Smooth muscle cell (in vitro differentiated cells): ENCODE results near the gene RIMS1. TPM values are rescaled to one million over a fixed set of nuclear protein-coding genes. Genes with fewer than 3 reads are reported as not detected.
"Not testable (repeated sequence)": the region's sequence is repeated elsewhere in the genome, so short reads cannot be mapped to it uniquely, and the experiment has no call there.

ENCODE experiments used
- DNase-seq: peaks from one replicate; lab custom pipeline; 2025; ENCODE audit not compliant: unreplicated experiment; lab: John Stamatoyannopoulos, UW
- H2AFZ ChIP-seq: fragments of 200-600 bp; sonication (generic); 2 replicates; pipeline ENCODE4 v1.6.0; 2016; ENCODE audit warnings: antibody characterized with exemption, low read depth, mild to moderate bottlenecking
- H3F3A ChIP-seq: fragments of 200-600 bp; sonication (generic); 2 replicates; pipeline ENCODE4 v1.6.0; 2017; ENCODE audit warnings: antibody characterized with exemption, low read depth
- H3K27ac ChIP-seq: fragments of 200-600 bp; sonication (generic); 2 replicates; pipeline ENCODE4 v1.5.1; 2016; ENCODE audit warnings: low read depth, mild to moderate bottlenecking
- H3K27me3 ChIP-seq: fragments of 200-600 bp; sonication (generic); 2 replicates; pipeline ENCODE4 v1.6.1; 2016; ENCODE audit warnings: low read depth, mild to moderate bottlenecking
- H3K36me3 ChIP-seq: fragments of 200-600 bp; sonication (generic); 2 replicates; pipeline ENCODE4 v1.5.1; 2016; ENCODE audit warnings: low read depth
- H3K4me1 ChIP-seq: fragments of 200-600 bp; sonication (generic); 2 replicates; pipeline ENCODE4 v1.5.1; 2016; ENCODE audit warnings: low read depth
- H3K4me2 ChIP-seq: fragments of 200-600 bp; sonication (generic); 2 replicates; pipeline ENCODE4 v1.6.0; 2016; ENCODE audit warnings: mild to moderate bottlenecking
- H3K4me3 ChIP-seq: fragments of 200-600 bp; sonication (generic); 2 replicates; pipeline ENCODE4 v1.5.1; 2016; ENCODE audit warnings: mild to moderate bottlenecking
- H3K79me2 ChIP-seq: fragments of 200-600 bp; sonication (generic); 2 replicates; pipeline ENCODE4 v1.6.0; 2016; ENCODE audit warnings: low read depth, mild to moderate bottlenecking
- H3K9ac ChIP-seq: fragments of 200-600 bp; sonication (generic); 2 replicates; pipeline ENCODE4 v1.6.0; 2016; ENCODE audit warnings: low read depth
- H3K9me3 ChIP-seq: fragments of 200-600 bp; sonication (generic); replicated peaks from 2 replicates; pipeline ENCODE4 v1.5.1; 2016; ENCODE audit warnings: low read depth
- H4K20me1 ChIP-seq: fragments of 200-600 bp; sonication (generic); 2 replicates; pipeline ENCODE4 v1.6.0; 2016; ENCODE audit warnings: low read depth
- WGBS: methylation state at CpG from one replicate; pipeline ENCODE4 v1.1.7; 2016; ENCODE audit warnings: low lambda C conversion rate; 5-methylcytosine and 5-hydroxymethylcytosine counted together
- polyA plus RNA-seq: library from polyadenylated mRNA; unstranded; fragments of >200 nt; fragmentation: Nextera tagmentation; extraction: Ambion mirVana; gene quantifications from 2 replicates; pipeline ENCODE4 v1.2.1, GENCODE V29; 2016
- total RNA-seq: library from RNA; depleted of rRNA; stranded (reverse); fragments of >200 nt; gene quantifications from 2 replicates; pipeline ENCODE4 v1.2.3, GENCODE V29; 2014
- TF ChIP-seq, protein P1 (sequence below): fragments of 200-600 bp; sonication (generic); IDR thresholded peaks from 2 replicates; pipeline ENCODE4 v1.5.1; 2017; ENCODE audit warnings: borderline replicate concordance, mild to moderate bottlenecking, antibody characterized with exemption; ENCODE audit not compliant: insufficient read depth, poor library complexity, severe bottlenecking

Gene RIMS1
- total and polyA plus RNA-seq, 2 experiments from 2014 or later = 0.73 to 2.2 TPM

DNA sequence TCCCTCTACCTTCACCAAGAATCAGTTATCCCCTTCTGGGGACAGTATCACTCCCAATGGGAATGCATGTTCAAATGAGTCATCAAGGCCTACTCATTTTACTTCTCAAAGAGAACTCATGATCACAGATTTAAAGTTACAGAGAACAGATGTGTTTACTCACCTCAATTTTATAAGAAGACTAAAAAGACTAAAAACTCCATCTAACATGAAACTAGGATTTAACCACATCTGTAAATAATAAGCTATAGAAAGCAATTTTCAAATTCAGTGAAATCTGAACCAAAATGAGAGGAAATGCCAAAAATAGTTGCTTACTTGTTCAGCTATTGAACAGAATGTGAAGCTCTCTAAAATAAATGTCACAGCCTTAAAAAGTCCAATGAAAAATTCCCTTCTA, 435.4 kb downstream of the RIMS1 start:
- Histone ChIP-seq H3K79me2 (no peaks in the 10 kb centered on the region), H2AFZ (no peak overlapping the region), H3K4me1 (no peaks in the 10 kb centered on the region), H3K4me3 (no peak overlapping the region), H3K9ac (no peak overlapping the region), H3K36me3 (no peaks in the 10 kb centered on the region), H3K4me2 (no peak overlapping the region), H3K9me3 (no peaks in the 10 kb centered on the region), H3K27me3 (no peaks in the 10 kb centered on the region), H3F3A (no peaks in the 10 kb centered on the region), H4K20me1 (no peaks in the 10 kb centered on the region), H3K27ac (no peak overlapping the region)
- no peak for DNase-seq
- TF ChIP-seq, protein P1, sequence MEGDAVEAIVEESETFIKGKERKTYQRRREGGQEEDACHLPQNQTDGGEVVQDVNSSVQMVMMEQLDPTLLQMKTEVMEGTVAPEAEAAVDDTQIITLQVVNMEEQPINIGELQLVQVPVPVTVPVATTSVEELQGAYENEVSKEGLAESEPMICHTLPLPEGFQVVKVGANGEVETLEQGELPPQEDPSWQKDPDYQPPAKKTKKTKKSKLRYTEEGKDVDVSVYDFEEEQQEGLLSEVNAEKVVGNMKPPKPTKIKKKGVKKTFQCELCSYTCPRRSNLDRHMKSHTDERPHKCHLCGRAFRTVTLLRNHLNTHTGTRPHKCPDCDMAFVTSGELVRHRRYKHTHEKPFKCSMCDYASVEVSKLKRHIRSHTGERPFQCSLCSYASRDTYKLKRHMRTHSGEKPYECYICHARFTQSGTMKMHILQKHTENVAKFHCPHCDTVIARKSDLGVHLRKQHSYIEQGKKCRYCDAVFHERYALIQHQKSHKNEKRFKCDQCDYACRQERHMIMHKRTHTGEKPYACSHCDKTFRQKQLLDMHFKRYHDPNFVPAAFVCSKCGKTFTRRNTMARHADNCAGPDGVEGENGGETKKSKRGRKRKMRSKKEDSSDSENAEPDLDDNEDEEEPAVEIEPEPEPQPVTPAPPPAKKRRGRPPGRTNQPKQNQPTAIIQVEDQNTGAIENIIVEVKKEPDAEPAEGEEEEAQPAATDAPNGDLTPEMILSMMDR = no peak

DNA sequence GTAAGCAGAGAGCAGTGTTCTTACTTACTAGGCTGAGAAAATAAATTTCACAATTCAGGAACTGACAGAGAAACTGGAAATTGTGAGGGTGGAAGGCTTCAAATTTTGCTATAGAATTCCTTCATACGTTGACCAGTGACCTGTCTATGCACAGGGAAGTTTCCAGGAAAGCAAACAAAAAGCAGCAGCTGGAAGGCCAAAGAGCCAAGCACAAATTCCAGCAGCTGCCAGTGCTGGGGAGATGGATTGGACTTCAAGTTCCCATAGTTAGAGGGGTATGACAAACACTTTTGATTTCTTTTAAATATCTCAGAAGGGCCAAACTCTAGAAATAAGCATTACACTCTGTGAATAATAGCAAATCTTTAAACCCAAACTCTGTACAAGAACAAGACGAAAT, 436.4 kb downstream of the RIMS1 start:
- Histone ChIP-seq H3K4me1 (no peaks in the 10 kb centered on the region), H3K27me3 (no peaks in the 10 kb centered on the region), H3K4me2 (no peak overlapping the region), H4K20me1 (no peaks in the 10 kb centered on the region), H3F3A (no peaks in the 10 kb centered on the region), H3K9ac (no peak overlapping the region), H3K9me3 (no peaks in the 10 kb centered on the region), H2AFZ (no peak overlapping the region), H3K79me2 (no peaks in the 10 kb centered on the region), H3K27ac (no peak overlapping the region), H3K4me3 (no peak overlapping the region), H3K36me3 (no peaks in the 10 kb centered on the region)
- TF ChIP-seq, protein P1 = no peak
- no peak for DNase-seq
- 78% methylated on average over 2 of the region's 2 CpGs for WGBS

DNA sequence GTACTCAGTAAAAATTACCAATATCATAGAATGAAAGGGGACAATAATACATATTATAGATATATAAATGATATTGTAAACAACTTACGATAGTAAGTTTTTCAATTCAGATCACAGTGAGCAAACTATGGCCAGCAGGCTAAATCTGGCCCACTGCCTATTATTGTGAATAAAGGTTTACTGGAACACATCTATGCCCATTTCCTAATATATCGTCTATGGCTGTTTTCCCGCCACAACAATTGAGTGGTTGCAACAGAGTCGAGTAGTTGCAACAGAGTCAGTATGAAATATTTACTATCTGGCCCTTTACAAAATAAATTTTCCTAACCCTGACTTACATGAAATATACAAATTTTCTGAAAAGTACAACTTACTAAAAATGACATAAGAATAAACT, 438.2 kb downstream of the RIMS1 start:
- H2AFZ ChIP-seq = no peak overlapping the region
- no peaks in the 10 kb centered on the region for H3K36me3 ChIP-seq
- no peak overlapping the region for H3K4me3 ChIP-seq
- H3F3A ChIP-seq = no peaks in the 10 kb centered on the region
- no peak overlapping the region for H3K27ac ChIP-seq
- no peaks in the 10 kb centered on the region for H4K20me1 ChIP-seq
- no peak overlapping the region for H3K4me2 ChIP-seq
- H3K9me3 ChIP-seq = no peaks in the 10 kb centered on the region
- TF ChIP-seq, protein P1 = no peak
- no peak overlapping the region for H3K9ac ChIP-seq
- H3K27me3 ChIP-seq = no peaks in the 10 kb centered on the region
- no peak for DNase-seq
- 84% methylated on average over 4 of the region's 4 CpGs for WGBS
- no peaks in the 10 kb centered on the region for H3K79me2 ChIP-seq
- H3K4me1 ChIP-seq = no peaks in the 10 kb centered on the region

DNA sequence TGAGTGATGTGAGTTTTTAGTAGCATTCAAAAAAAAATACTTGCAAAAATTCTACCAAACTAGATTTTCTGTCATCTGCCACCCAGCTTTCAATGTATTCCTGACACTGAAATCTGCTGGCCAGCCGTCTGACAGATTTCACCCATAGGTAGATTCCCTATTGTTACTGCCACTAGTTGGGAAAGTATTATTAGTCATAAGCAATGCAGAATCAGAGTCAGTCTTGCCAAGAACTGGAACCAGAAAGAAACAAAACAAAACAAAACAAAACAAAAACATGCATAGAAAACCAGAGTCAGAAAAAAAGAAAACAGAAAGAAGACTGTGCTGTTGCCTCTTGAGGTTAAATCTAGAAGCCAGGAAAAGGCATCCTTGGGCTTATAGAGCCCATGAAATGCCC, 442.4 kb downstream of the RIMS1 start:
- Histone ChIP-seq H3K9ac (no peak overlapping the region), H2AFZ (no peak overlapping the region), H3K4me3 (no peak overlapping the region), H3K36me3 (no peaks in the 10 kb centered on the region), H3K27me3 (no peaks in the 10 kb centered on the region), H3K9me3 (no peaks in the 10 kb centered on the region), H4K20me1 (no peaks in the 10 kb centered on the region), H3F3A (no peaks in the 10 kb centered on the region), H3K79me2 (no peaks in the 10 kb centered on the region), H3K4me2 (no peak overlapping the region), H3K4me1 (no peaks in the 10 kb centered on the region), H3K27ac (no peak overlapping the region)
- TF ChIP-seq, protein P1 = no peak
- DNase-seq = no peak
- 88% methylated on average over 1 of the region's 1 CpG for WGBS

DNA sequence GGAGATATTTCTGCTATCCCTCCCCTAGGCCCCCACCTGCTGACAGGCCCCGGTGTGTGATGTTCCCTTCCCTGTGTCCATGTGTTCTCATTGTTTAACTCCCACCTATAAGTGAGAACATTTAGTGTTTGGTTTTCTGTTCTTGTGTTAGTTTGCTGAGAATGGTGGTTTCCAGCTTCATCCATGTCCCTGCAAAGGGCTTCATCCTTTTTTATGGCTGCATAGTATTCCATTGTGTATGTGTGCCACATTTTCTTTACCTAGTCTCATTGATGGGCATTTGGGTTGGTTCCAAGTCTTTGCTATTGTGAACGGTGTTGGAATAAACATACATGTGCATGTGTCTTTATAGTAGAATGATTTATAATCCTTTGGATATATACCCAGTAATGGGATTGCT, 448.9 kb downstream of the RIMS1 start:
- not testable (repeated sequence) for H4K20me1 ChIP-seq, H3K36me3 ChIP-seq, DNase-seq, H3K4me1 ChIP-seq, H3K4me3 ChIP-seq, H3F3A ChIP-seq, H3K9ac ChIP-seq, H3K9me3 ChIP-seq, H3K79me2 ChIP-seq, H2AFZ ChIP-seq, H3K27ac ChIP-seq, H3K27me3 ChIP-seq, H3K4me2 ChIP-seq
- WGBS = 92% methylated on average over 2 of the region's 2 CpGs
